Gastrocnemius medialis (tissue), 4 donors: ENCODE results near the gene LRRC8E. TPM values are rescaled to one million over a fixed set of nuclear protein-coding genes. Genes with fewer than 3 reads are reported as not detected.
A peak's percentile ranks its signal among the peaks of the same experiment; 100 is the strongest.

Experiments
- ATAC-seq, 2 donors: fragments of 150-250 bp; one replicate each; pipeline ENCODE4 v1.9.1; 2016
- DNase-seq, 2 donors: peaks; one replicate each; pipeline ENCODE4 v3.0.0-alpha.2; 2019
- H3K27ac ChIP-seq, 4 donors: fragments of 200-600 bp; sonication (generic); 1 replicate in 1 of 4; 2 replicates in 3 of 4; pipeline ENCODE4 v1.5.1; 2016 to 2018; ENCODE audit warnings: mild to moderate bottlenecking in 2 of 4, moderate library complexity in 1 of 4
- H3K27me3 ChIP-seq, 3 donors: fragments of 200-600 bp; sonication (generic) in 2 of 3; 1 replicate in 1 of 3; 2 replicates in 2 of 3; pipeline versions ENCODE4 v1.5.1 to v1.6.0; 2016 to 2019; ENCODE audit warnings: mild to moderate bottlenecking in 1 of 3, moderate library complexity in 1 of 3
- H3K36me3 ChIP-seq, 2 donors: fragments of 200-600 bp; sonication (generic) in 1 of 2; one replicate each; pipeline ENCODE4 v1.5.1; 2017 to 2018
- H3K4me1 ChIP-seq, 2 donors: fragments of 200-600 bp; sonication (generic) in 1 of 2; one replicate each; pipeline ENCODE4 v1.5.1; 2016 to 2017; ENCODE audit warnings: mild to moderate bottlenecking in 2 of 2
- H3K4me3 ChIP-seq, 4 donors: fragments of 200-600 bp; sonication (generic) in 3 of 4; 1 replicate in 1 of 4; 2 replicates in 3 of 4; pipeline ENCODE4 v1.5.1; 2016 to 2019; ENCODE audit warnings: mild to moderate bottlenecking in 2 of 4
- H3K9me3 ChIP-seq, 3 donors: fragments of 200-600 bp; sonication (generic) in 2 of 3; 1 replicate in 1 of 3; 2 replicates in 2 of 3; pipeline ENCODE4 v1.5.1; 2016 to 2019
- CTCF ChIP-seq, 5 experiments: fragments of 450-650 bp in 3 of 5; fragments of 200-600 bp in 2 of 5; sonication (generic) in 2 of 5; IDR thresholded peaks in 4 of 5; conservative IDR thresholded peaks in 1 of 5; 1 replicate in 4 of 5; 2 replicates in 1 of 5; pipeline ENCODE4 v1.5.1; 2016 to 2019; ENCODE audit warnings: antibody characterized with exemption in 5 of 5, mild to moderate bottlenecking in 3 of 5, moderate library complexity in 3 of 5
- POLR2A ChIP-seq, 2 donors: fragments of 450-650 bp; IDR thresholded peaks; one replicate each; pipeline ENCODE4 v1.6.1; 2017; ENCODE audit warnings: antibody characterized with exemption in 2 of 2, mild to moderate bottlenecking in 2 of 2, moderate library complexity in 2 of 2
- in situ Hi-C, 4 donors: fragments of 200-750 bp; cut with MboI; loops; one replicate each; pipeline versions ENCODE4 v1.15.0 to v1.8.0; 2017; ENCODE audit warnings: low sequenced_read_pairs in 4 of 4
- intact Hi-C: fragments of 100-400 bp; cut with DNase I; formaldehyde crosslinking; loops from one replicate; pipeline ENCODE4 v1.15.1; 2023; ENCODE audit warnings: low total_unique reads
- total RNA-seq, 4 donors: library from RNA; depleted of rRNA; stranded (reverse); fragments of >200 nt; gene quantifications; one replicate each; pipeline versions ENCODE4 v1.1.0 to v1.2.3, GENCODE V29; 2016

LRRC8E gene
- total RNA-seq, 4 donors from 2014 or later: 2.1 TPM; not detected in 3

GRCh38 chr19:7922836-7923195 is 34.5 kb downstream of the LRRC8E start:
- in situ Hi-C loops: no loop called here
- Histone ChIP-seq H3K4me1 (peaks cover 15 to 34% of the 10 kb centered on the region in 2 donors), H3K9me3 (no peaks in the 10 kb centered on the region), H3K36me3 (peaks cover 0 to 11% of the 10 kb centered on the region in 2 donors), H3K4me3 (no peak overlapping the region), H3K27me3 (peaks cover 12 to 23% (median 13%) of the 10 kb centered on the region in 3 donors), H3K27ac (no peak overlapping the region)
- no peak for DNase-seq
- no peak for ATAC-seq
- intact Hi-C loops: no loop called here
- no peak for TF ChIP-seq POLR2A (IDR thresholded peaks at IDR 0.05)
- no peak for TF ChIP-seq CTCF (IDR thresholded peaks at IDR 0.05 in 4 of 5, conservative IDR thresholded peaks at IDR 0.05 in 1 of 5)

- intact Hi-C loops (no loop called here), in situ Hi-C loops (no loop called here)
- DNase-seq: no peak
- H3K27ac ChIP-seq: no peak overlapping the region
- H3K9me3 ChIP-seq: no peaks in the 10 kb centered on the region
- H3K36me3 ChIP-seq: peaks cover 0 to 11% of the 10 kb centered on the region in 2 donors
- H3K4me3 ChIP-seq: no peak overlapping the region
- no peak for TF ChIP-seq POLR2A (IDR thresholded peaks at IDR 0.05)
- TF ChIP-seq CTCF (IDR thresholded peaks at IDR 0.05 in 4 of 5, conservative IDR thresholded peaks at IDR 0.05 in 1 of 5): no peak
- ATAC-seq: no peak
- peaks cover 5 to 16% (median 6%) of the 10 kb centered on the region in 3 donors for H3K27me3 ChIP-seq
- H3K4me1 ChIP-seq: peaks cover 19 to 37% of the 10 kb centered on the region in 2 donors
Observed at GRCh38 chr19:7923295-7924191, 35.2 kb downstream of the LRRC8E start.

DNA sequence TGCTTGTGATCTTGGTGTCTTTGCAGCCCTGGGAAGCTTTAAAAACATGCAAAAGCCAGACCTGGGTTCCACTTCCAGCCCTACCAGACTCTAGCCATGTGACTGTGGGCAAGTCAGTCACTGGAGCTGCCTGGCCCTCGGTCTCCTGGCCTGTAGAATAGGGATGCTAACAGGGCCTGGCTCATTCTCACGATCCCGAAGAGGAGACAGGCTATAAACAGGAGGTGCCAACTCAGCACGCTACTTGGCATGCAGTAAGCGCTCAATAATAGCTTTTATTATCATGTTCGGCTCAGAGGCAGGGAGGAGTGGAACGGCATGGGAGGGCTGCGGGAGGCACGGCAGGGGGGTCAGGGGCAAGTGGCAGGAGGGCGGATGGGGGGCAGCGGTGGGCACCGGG is 35.9 kb downstream of the LRRC8E start:
- Histone ChIP-seq H3K27me3 (peaks cover 0 to 10% (median 0%) of the 10 kb centered on the region in 3 donors), H3K4me1 (peaks cover 19 to 39% of the 10 kb centered on the region in 2 donors), H3K9me3 (no peaks in the 10 kb centered on the region), H3K27ac (no peak overlapping the region), H3K4me3 (no peak overlapping the region), H3K36me3 (peaks cover 0 to 11% of the 10 kb centered on the region in 2 donors)
- no peak for TF ChIP-seq POLR2A (IDR thresholded peaks at IDR 0.05)
- no peak for TF ChIP-seq CTCF (IDR thresholded peaks at IDR 0.05 in 4 of 5, conservative IDR thresholded peaks at IDR 0.05 in 1 of 5)
- DNase-seq (no peak), ATAC-seq (no peak)
- intact Hi-C loops (no loop called here), in situ Hi-C loops (no loop called here)

GRCh38 chr19:7924651-7925170 is 36.4 kb downstream of the LRRC8E start:
- DNase-seq (no peak), ATAC-seq (no peak)
- Histone ChIP-seq H3K27me3 (peaks cover 0 to 8% (median 0%) of the 10 kb centered on the region in 3 donors), H3K36me3 (peaks cover 0 to 11% of the 10 kb centered on the region in 2 donors), H3K9me3 (no peaks in the 10 kb centered on the region), H3K4me1 (peaks cover 17 to 36% of the 10 kb centered on the region in 2 donors), H3K27ac (no peak overlapping the region), H3K4me3 (peak overlapping the region in 1 of 4 donors; percentile 39)
- intact Hi-C loops (no loop called here), in situ Hi-C loops (no loop called here)
- TF ChIP-seq CTCF (IDR thresholded peaks at IDR 0.05 in 4 of 5, conservative IDR thresholded peaks at IDR 0.05 in 1 of 5) (no peak), POLR2A (IDR thresholded peaks at IDR 0.05) (no peak)
